H1 (cell line): ENCODE measurements around the gene RIPPLY2. TPM values are rescaled to one million over a fixed set of nuclear protein-coding genes. Genes with fewer than 3 reads are reported as not detected.
A peak's percentile ranks its signal among the peaks of the same experiment; 100 is the strongest.

ENCODE experiments used
- ASH2L ChIP-seq: fragments of 200-600, 300-600 bp; sonication (generic); IDR thresholded peaks from one replicate; pipeline ENCODE4 v1.7.1; 2017; ENCODE audit warnings: low read length
- CHD2 ChIP-seq: IDR thresholded peaks from 2 replicates; pipeline ENCODE4 v1.6.1; 2012; ENCODE audit warnings: low read length, improper control_type of control experiment
- HDAC6 ChIP-seq: IDR thresholded peaks from one replicate; pipeline ENCODE4 v1.7.1; 2012; ENCODE audit warnings: low read depth, mild to moderate bottlenecking, inconsistent platforms, low read length, moderate library complexity
- polyA plus RNA-seq, 7 experiments: library from polyadenylated mRNA; depleted of rRNA in 3 of 7; stranded (reverse) in 5 of 7; unstranded in 2 of 7; fragments of >200 nt in 5 of 7; fragments of 200-250 nt in 2 of 7; gene quantifications; 1 replicate in 5 of 7; 2 replicates in 1 of 7; 4 replicates in 1 of 7; pipeline versions ENCODE4 v1.2.1 to v1.2.3, GENCODE V29; 2011 to 2013; ENCODE audit warnings: missing spikeins in 2 of 7, mixed read lengths in 2 of 7
- total RNA-seq: library from RNA; stranded (reverse); fragmentation: NEBNext Ultra II Directional; extraction: Animal tissue kit (Norgen Biotek cat#: 25700); gene quantifications from 2 replicates; pipeline ENCODE4 v1.2.1, GENCODE V29; 2021
- TF ChIP-seq, protein P1 (sequence below): fragments of 300-600 bp; sonication (generic); IDR thresholded peaks from 2 replicates; pipeline ENCODE4 v1.7.1; 2012; ENCODE audit warnings: low read length, moderate library complexity, mild to moderate bottlenecking, inconsistent platforms; ENCODE audit not compliant: insufficient replicate concordance
- TF ChIP-seq, protein P2 (sequence below), 3 experiments: IDR thresholded peaks; 1 replicate in 2 of 3; 2 replicates in 1 of 3; pipeline versions ENCODE4 v1.5.1 to v1.6.1; 2011; ENCODE audit warnings: low read length in 3 of 3, mild to moderate bottlenecking in 3 of 3, inconsistent platforms in 2 of 3, low read depth in 1 of 3, moderate library complexity in 1 of 3; ENCODE audit not compliant: insufficient read depth in 1 of 3; ENCODE audit errors: control extremely low read depth in 1 of 3
- TF ChIP-seq, protein P3 (sequence below): IDR thresholded peaks from 2 replicates; pipeline ENCODE4 v1.6.1; 2011; ENCODE audit warnings: low read depth, mild to moderate bottlenecking, low read length; ENCODE audit not compliant: insufficient read depth

RIPPLY2 gene
- total and polyA plus RNA-seq, 2 of the 8 experiments (the other 6 are each of a cell fraction or from before 2014, with no cell fraction given), result 0.74 to 1.5 TPM

DNA sequence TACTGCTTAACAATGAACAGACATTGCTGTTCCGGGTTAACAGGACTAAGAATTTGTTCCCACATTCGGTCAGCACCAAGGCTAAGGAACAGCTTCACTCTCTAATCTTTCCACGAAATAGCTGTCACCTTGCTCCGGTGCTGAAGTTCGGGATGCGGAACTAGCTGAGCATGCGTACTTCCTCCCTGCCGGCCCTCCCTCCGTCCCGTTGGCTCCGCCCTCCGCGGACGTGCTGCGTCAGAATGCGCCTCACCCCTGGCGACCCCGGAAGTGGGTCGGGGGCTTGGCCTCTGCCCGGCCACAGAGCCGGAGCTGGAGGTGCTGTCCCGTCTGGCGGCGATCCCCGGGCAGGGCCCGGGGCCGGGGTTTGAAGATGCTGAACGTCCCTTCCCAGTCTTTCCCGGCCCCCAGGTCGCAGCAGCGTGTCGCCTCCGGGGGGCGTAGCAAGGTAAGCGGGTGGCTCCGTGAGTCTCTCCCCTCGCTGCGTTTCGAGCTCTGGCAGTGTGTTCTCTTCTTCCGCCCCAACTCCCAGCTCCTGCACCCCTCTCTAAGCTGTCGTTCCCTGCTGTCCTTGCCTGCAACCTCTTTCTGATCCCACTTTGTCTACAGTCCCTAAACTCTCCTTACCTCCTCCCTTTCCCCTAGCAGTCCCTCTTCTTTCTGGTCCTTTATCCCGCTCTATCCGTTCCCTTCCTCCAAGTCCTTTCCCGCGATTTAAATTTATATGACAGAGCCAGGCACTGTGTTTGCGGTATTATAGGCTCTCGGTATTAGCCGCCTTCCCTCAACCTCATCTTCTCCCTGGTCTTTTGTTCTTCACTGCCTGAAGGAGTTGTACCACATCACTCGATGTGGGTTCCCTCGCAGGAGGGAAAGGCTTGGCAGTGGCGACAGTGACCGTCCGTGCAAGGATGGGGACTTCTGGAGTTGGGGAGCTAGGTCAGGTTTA, 6.5 kb downstream of the RIPPLY2 start, which contains the start of gene CYB5R4 (continued):
- TF ChIP-seq, protein P1, sequence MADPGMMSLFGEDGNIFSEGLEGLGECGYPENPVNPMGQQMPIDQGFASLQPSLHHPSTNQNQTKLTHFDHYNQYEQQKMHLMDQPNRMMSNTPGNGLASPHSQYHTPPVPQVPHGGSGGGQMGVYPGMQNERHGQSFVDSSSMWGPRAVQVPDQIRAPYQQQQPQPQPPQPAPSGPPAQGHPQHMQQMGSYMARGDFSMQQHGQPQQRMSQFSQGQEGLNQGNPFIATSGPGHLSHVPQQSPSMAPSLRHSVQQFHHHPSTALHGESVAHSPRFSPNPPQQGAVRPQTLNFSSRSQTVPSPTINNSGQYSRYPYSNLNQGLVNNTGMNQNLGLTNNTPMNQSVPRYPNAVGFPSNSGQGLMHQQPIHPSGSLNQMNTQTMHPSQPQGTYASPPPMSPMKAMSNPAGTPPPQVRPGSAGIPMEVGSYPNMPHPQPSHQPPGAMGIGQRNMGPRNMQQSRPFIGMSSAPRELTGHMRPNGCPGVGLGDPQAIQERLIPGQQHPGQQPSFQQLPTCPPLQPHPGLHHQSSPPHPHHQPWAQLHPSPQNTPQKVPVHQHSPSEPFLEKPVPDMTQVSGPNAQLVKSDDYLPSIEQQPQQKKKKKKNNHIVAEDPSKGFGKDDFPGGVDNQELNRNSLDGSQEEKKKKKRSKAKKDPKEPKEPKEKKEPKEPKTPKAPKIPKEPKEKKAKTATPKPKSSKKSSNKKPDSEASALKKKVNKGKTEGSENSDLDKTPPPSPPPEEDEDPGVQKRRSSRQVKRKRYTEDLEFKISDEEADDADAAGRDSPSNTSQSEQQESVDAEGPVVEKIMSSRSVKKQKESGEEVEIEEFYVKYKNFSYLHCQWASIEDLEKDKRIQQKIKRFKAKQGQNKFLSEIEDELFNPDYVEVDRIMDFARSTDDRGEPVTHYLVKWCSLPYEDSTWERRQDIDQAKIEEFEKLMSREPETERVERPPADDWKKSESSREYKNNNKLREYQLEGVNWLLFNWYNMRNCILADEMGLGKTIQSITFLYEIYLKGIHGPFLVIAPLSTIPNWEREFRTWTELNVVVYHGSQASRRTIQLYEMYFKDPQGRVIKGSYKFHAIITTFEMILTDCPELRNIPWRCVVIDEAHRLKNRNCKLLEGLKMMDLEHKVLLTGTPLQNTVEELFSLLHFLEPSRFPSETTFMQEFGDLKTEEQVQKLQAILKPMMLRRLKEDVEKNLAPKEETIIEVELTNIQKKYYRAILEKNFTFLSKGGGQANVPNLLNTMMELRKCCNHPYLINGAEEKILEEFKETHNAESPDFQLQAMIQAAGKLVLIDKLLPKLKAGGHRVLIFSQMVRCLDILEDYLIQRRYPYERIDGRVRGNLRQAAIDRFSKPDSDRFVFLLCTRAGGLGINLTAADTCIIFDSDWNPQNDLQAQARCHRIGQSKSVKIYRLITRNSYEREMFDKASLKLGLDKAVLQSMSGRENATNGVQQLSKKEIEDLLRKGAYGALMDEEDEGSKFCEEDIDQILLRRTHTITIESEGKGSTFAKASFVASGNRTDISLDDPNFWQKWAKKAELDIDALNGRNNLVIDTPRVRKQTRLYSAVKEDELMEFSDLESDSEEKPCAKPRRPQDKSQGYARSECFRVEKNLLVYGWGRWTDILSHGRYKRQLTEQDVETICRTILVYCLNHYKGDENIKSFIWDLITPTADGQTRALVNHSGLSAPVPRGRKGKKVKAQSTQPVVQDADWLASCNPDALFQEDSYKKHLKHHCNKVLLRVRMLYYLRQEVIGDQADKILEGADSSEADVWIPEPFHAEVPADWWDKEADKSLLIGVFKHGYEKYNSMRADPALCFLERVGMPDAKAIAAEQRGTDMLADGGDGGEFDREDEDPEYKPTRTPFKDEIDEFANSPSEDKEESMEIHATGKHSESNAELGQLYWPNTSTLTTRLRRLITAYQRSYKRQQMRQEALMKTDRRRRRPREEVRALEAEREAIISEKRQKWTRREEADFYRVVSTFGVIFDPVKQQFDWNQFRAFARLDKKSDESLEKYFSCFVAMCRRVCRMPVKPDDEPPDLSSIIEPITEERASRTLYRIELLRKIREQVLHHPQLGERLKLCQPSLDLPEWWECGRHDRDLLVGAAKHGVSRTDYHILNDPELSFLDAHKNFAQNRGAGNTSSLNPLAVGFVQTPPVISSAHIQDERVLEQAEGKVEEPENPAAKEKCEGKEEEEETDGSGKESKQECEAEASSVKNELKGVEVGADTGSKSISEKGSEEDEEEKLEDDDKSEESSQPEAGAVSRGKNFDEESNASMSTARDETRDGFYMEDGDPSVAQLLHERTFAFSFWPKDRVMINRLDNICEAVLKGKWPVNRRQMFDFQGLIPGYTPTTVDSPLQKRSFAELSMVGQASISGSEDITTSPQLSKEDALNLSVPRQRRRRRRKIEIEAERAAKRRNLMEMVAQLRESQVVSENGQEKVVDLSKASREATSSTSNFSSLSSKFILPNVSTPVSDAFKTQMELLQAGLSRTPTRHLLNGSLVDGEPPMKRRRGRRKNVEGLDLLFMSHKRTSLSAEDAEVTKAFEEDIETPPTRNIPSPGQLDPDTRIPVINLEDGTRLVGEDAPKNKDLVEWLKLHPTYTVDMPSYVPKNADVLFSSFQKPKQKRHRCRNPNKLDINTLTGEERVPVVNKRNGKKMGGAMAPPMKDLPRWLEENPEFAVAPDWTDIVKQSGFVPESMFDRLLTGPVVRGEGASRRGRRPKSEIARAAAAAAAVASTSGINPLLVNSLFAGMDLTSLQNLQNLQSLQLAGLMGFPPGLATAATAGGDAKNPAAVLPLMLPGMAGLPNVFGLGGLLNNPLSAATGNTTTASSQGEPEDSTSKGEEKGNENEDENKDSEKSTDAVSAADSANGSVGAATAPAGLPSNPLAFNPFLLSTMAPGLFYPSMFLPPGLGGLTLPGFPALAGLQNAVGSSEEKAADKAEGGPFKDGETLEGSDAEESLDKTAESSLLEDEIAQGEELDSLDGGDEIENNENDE, result peak; percentile 17
- TF ChIP-seq, protein P2, sequence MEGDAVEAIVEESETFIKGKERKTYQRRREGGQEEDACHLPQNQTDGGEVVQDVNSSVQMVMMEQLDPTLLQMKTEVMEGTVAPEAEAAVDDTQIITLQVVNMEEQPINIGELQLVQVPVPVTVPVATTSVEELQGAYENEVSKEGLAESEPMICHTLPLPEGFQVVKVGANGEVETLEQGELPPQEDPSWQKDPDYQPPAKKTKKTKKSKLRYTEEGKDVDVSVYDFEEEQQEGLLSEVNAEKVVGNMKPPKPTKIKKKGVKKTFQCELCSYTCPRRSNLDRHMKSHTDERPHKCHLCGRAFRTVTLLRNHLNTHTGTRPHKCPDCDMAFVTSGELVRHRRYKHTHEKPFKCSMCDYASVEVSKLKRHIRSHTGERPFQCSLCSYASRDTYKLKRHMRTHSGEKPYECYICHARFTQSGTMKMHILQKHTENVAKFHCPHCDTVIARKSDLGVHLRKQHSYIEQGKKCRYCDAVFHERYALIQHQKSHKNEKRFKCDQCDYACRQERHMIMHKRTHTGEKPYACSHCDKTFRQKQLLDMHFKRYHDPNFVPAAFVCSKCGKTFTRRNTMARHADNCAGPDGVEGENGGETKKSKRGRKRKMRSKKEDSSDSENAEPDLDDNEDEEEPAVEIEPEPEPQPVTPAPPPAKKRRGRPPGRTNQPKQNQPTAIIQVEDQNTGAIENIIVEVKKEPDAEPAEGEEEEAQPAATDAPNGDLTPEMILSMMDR (IDR thresholded peaks at IDR 0.05; ENCODE audit: control extremely low read depth in 1 of 3, insufficient read depth in 1 of 3, low read depth in 1 of 3, low read length in 3 of 3), result peak in 2 of 3 experiments; percentile 14 to 35; a peak in 1 of 4 replicates
- TF ChIP-seq CHD2, result no peak
- peak; percentile 98 for TF ChIP-seq ASH2L
- TF ChIP-seq, protein P3, sequence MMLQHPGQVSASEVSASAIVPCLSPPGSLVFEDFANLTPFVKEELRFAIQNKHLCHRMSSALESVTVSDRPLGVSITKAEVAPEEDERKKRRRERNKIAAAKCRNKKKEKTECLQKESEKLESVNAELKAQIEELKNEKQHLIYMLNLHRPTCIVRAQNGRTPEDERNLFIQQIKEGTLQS, result no peak
- no peak for TF ChIP-seq HDAC6
